ELR (cell line): Measurements from ENCODE around the gene MAK.
"Not testable (repeated sequence)": the region's sequence is repeated elsewhere in the genome, so short reads cannot be mapped to it uniquely, and the experiment has no call there.

Source experiments
- DNase-seq: peaks from one replicate; pipeline ENCODE4 v3.0.0-alpha.2; 2015; ENCODE audit warnings: low read depth

The MAK gene

GRCh38 chr6:10852361-10852960, 14.1 kb upstream of the MAK start:
- DNase-seq: no peak

- DNase-seq: no peak
Observed at GRCh38 chr6:10850728-10851127, 12.4 kb upstream of the MAK start.

GRCh38 chr6:10849901-10850300, 11.6 kb upstream of the MAK start:
- no peak for DNase-seq

GRCh38 chr6:10847684-10848083, 9.3 kb upstream of the MAK start:
- DNase-seq: peak; percentile 34

GRCh38 chr6:10843554-10843953, 5.2 kb upstream of the MAK start:
- no peak for DNase-seq

- DNase-seq: no peak
Observed at GRCh38 chr6:10838794-10839333, 525 bp upstream of the MAK start.

GRCh38 chr6:10837622-10837994, 731 bp downstream of the MAK start:
- DNase-seq: peak; percentile 20

- peak; percentile 49 for DNase-seq
Observed at GRCh38 chr6:10837009-10837621, 1.2 kb downstream of the MAK start.

GRCh38 chr6:10834823-10835222, 3.5 kb downstream of the MAK start:
- no peak for DNase-seq

GRCh38 chr6:10831609-10832008, 6.7 kb downstream of the MAK start:
- DNase-seq: no peak

- DNase-seq: no peak
Observed at GRCh38 chr6:10824819-10825218, 13.5 kb downstream of the MAK start.

- DNase-seq: no peak
Observed at GRCh38 chr6:10824297-10824696, 14.0 kb downstream of the MAK start.

- not testable (repeated sequence) for DNase-seq
Observed at GRCh38 chr6:10814176-10814575, 24.2 kb downstream of the MAK start.

- DNase-seq: no peak
Observed at GRCh38 chr6:10809098-10809497, 29.2 kb downstream of the MAK start.

GRCh38 chr6:10808376-10808775, 30.0 kb downstream of the MAK start:
- no peak for DNase-seq

GRCh38 chr6:10801224-10801848, 37.0 kb downstream of the MAK start:
- DNase-seq: peak; percentile 68

GRCh38 chr6:10800810-10801209, 37.5 kb downstream of the MAK start:
- peak; percentile 75 for DNase-seq

- DNase-seq: no peak
Observed at GRCh38 chr6:10794239-10794638, 44.1 kb downstream of the MAK start.

- DNase-seq: peak; percentile 41
Observed at GRCh38 chr6:10793695-10794094, 44.6 kb downstream of the MAK start.

- no peak for DNase-seq
Observed at GRCh38 chr6:10793035-10793434, 45.3 kb downstream of the MAK start.

- DNase-seq: no peak
Observed at GRCh38 chr6:10792101-10792500, 46.2 kb downstream of the MAK start.

- no peak for DNase-seq
Observed at GRCh38 chr6:10791673-10792072, 46.7 kb downstream of the MAK start.

- DNase-seq: no peak
Observed at GRCh38 chr6:10779076-10779475, 59.3 kb downstream of the MAK start.

- no peak for DNase-seq
Observed at GRCh38 chr6:10778230-10778629, 60.1 kb downstream of the MAK start.
